Activated naive CD8-positive, alpha-beta T cell treated with anti-CD3 and anti-CD28 coated beads, Interleukin-2, amount 50 U/mL, for 24 hours (primary cell): ENCODE data around the gene SESN2.

Experiments used
- ATAC-seq: fragments of 150-1000 bp; cut with Tn5 transposase; one replicate; pipeline ENCODE4 v1.10.0; 2021
- DNase-seq: peaks from one replicate; pipeline ENCODE4 v3.0.0; 2021
- H3K27ac Mint-ChIP-seq: one replicate; pipeline ENCODE4 v1.8.0; 2021; ENCODE audit warnings: mild to moderate bottlenecking, mixed read lengths
- H3K27me3 Mint-ChIP-seq: one replicate; pipeline ENCODE4 v1.8.0; 2021; ENCODE audit warnings: mixed read lengths
- H3K36me3 Mint-ChIP-seq: one replicate; pipeline ENCODE4 v1.8.0; 2021; ENCODE audit warnings: low read depth, mixed read lengths
- H3K4me1 Mint-ChIP-seq: one replicate; pipeline ENCODE4 v1.8.0; 2021; ENCODE audit warnings: mixed read lengths
- H3K4me3 Mint-ChIP-seq: one replicate; pipeline ENCODE4 v1.8.0; 2021; ENCODE audit warnings: mild to moderate bottlenecking, moderate library complexity, mixed read lengths
- H3K9me3 Mint-ChIP-seq: one replicate; pipeline ENCODE4 v1.8.0; 2021; ENCODE audit warnings: mixed read lengths

Gene SESN2

GRCh38 chr1:28244549-28245251 is 14.6 kb upstream of the SESN2 start:
- H3K27ac Mint-ChIP-seq = peak overlapping the region; percentile 81
- H3K27me3 Mint-ChIP-seq = no peaks in the 10 kb centered on the region
- H3K4me1 Mint-ChIP-seq = peaks cover 59% of the 10 kb centered on the region

GRCh38 chr1:28246427-28246832 is 12.9 kb upstream of the SESN2 start:
- no peak for DNase-seq
- peaks cover 64% of the 10 kb centered on the region for H3K4me1 Mint-ChIP-seq
- no peaks in the 10 kb centered on the region for H3K27me3 Mint-ChIP-seq
- peak; percentile 2 for ATAC-seq
- H3K27ac Mint-ChIP-seq = peak overlapping the region; percentile 94
- H3K9me3 Mint-ChIP-seq = no peaks in the 10 kb centered on the region
- H3K4me3 Mint-ChIP-seq = peak overlapping the region; percentile 97
- H3K36me3 Mint-ChIP-seq = no peaks in the 10 kb centered on the region

More at GRCh38 chr1:28244549-28245251, 14.6 kb upstream of the SESN2 start:
- Mint-ChIP-seq H3K4me3 (peak overlapping the region; percentile 63), H3K9me3 (no peaks in the 10 kb centered on the region), H3K36me3 (peaks cover 2% of the 10 kb centered on the region)
- ATAC-seq (no peak), DNase-seq (no peak)

- no peak for DNase-seq
- no peaks in the 10 kb centered on the region for H3K27me3 Mint-ChIP-seq
- no peak for ATAC-seq
- H3K36me3 Mint-ChIP-seq = no peaks in the 10 kb centered on the region
- peaks cover 63% of the 10 kb centered on the region for H3K4me1 Mint-ChIP-seq
- H3K4me3 Mint-ChIP-seq = peak overlapping the region; percentile 97
- peak overlapping the region; percentile 94 for H3K27ac Mint-ChIP-seq
- no peaks in the 10 kb centered on the region for H3K9me3 Mint-ChIP-seq
These were observed 11.6 kb upstream of the SESN2 start for GRCh38 chr1:28247612-28248272.

- Mint-ChIP-seq H3K36me3 (no peaks in the 10 kb centered on the region), H3K4me1 (peaks cover 57% of the 10 kb centered on the region), H3K9me3 (no peaks in the 10 kb centered on the region), H3K27ac (peak overlapping the region; percentile 94), H3K27me3 (no peaks in the 10 kb centered on the region), H3K4me3 (peak overlapping the region; percentile 97)
- peak; percentile 11 for ATAC-seq
- DNase-seq = peak; percentile 85
These were observed 10.9 kb upstream of the SESN2 start for GRCh38 chr1:28248273-28249012.

GRCh38 chr1:28249013-28249865 is 10.1 kb upstream of the SESN2 start:
- no peaks in the 10 kb centered on the region for H3K9me3 Mint-ChIP-seq
- ATAC-seq (peak; percentile 21), DNase-seq (no peak)
- peak overlapping the region; percentile 97 for H3K4me3 Mint-ChIP-seq
- no peaks in the 10 kb centered on the region for H3K27me3 Mint-ChIP-seq
- no peaks in the 10 kb centered on the region for H3K36me3 Mint-ChIP-seq
- peak overlapping the region; percentile 94 for H3K27ac Mint-ChIP-seq
- H3K4me1 Mint-ChIP-seq = peaks cover 50% of the 10 kb centered on the region

- peaks cover 43% of the 10 kb centered on the region for H3K4me1 Mint-ChIP-seq
- no peak for DNase-seq
- no peak overlapping the region for H3K4me3 Mint-ChIP-seq
- peak overlapping the region; percentile 94 for H3K27ac Mint-ChIP-seq
- H3K36me3 Mint-ChIP-seq = no peaks in the 10 kb centered on the region
- H3K9me3 Mint-ChIP-seq = no peaks in the 10 kb centered on the region
- H3K27me3 Mint-ChIP-seq = no peaks in the 10 kb centered on the region
- ATAC-seq = no peak
These were observed 9.4 kb upstream of the SESN2 start for GRCh38 chr1:28249866-28250295.

GRCh38 chr1:28256197-28256827 is 3.0 kb upstream of the SESN2 start:
- H3K4me3 Mint-ChIP-seq = no peak overlapping the region
- H3K9me3 Mint-ChIP-seq = peaks cover 5% of the 10 kb centered on the region
- peaks cover 6% of the 10 kb centered on the region for H3K36me3 Mint-ChIP-seq
- peak overlapping the region; percentile 47 for H3K27ac Mint-ChIP-seq
- no peak for DNase-seq
- ATAC-seq = no peak
- peaks cover 38% of the 10 kb centered on the region for H3K4me1 Mint-ChIP-seq
- H3K27me3 Mint-ChIP-seq = peaks cover 2% of the 10 kb centered on the region

- H3K27me3 Mint-ChIP-seq = peaks cover 2% of the 10 kb centered on the region
- H3K4me3 Mint-ChIP-seq = peak overlapping the region; percentile 85
- peak overlapping the region; percentile 89 for H3K27ac Mint-ChIP-seq
These were observed 1.6 kb upstream of the SESN2 start for GRCh38 chr1:28257736-28258135.

GRCh38 chr1:28258628-28259251 is 578 bp upstream of the SESN2 start:
- peaks cover 10% of the 10 kb centered on the region for H3K36me3 Mint-ChIP-seq

More at GRCh38 chr1:28257736-28258135, 1.6 kb upstream of the SESN2 start:
- Mint-ChIP-seq H3K4me1 (peaks cover 40% of the 10 kb centered on the region), H3K36me3 (peaks cover 7% of the 10 kb centered on the region), H3K9me3 (peaks cover 5% of the 10 kb centered on the region)
- ATAC-seq (no peak), DNase-seq (no peak)

GRCh38 chr1:28259934-28260802 is 850 bp downstream of the SESN2 start:
- H3K4me3 Mint-ChIP-seq = peak overlapping the region; percentile 85
- H3K4me1 Mint-ChIP-seq = peaks cover 43% of the 10 kb centered on the region
- peaks cover 10% of the 10 kb centered on the region for H3K36me3 Mint-ChIP-seq
- DNase-seq (peak; percentile 45), ATAC-seq (peak; percentile 1)
- H3K9me3 Mint-ChIP-seq = peaks cover 5% of the 10 kb centered on the region
- peaks cover 2% of the 10 kb centered on the region for H3K27me3 Mint-ChIP-seq
- peak overlapping the region; percentile 46 for H3K27ac Mint-ChIP-seq

More at GRCh38 chr1:28258628-28259251, 578 bp upstream of the SESN2 start:
- H3K9me3 Mint-ChIP-seq = peaks cover 5% of the 10 kb centered on the region
- peak overlapping the region; percentile 85 for H3K4me3 Mint-ChIP-seq
- peak overlapping the region; percentile 89 for H3K27ac Mint-ChIP-seq
- H3K27me3 Mint-ChIP-seq = peaks cover 2% of the 10 kb centered on the region
- peaks cover 43% of the 10 kb centered on the region for H3K4me1 Mint-ChIP-seq
- DNase-seq (no peak), ATAC-seq (no peak)

GRCh38 chr1:28260803-28261174 is 1.5 kb downstream of the SESN2 start:
- Mint-ChIP-seq H3K27me3 (peaks cover 2% of the 10 kb centered on the region), H3K4me3 (peak overlapping the region; percentile 85), H3K9me3 (peaks cover 5% of the 10 kb centered on the region), H3K36me3 (peaks cover 10% of the 10 kb centered on the region), H3K4me1 (peaks cover 43% of the 10 kb centered on the region), H3K27ac (peak overlapping the region; percentile 46)
- DNase-seq (no peak), ATAC-seq (no peak)

GRCh38 chr1:28264897-28265296 is 5.6 kb downstream of the SESN2 start:
- Mint-ChIP-seq H3K9me3 (no peaks in the 10 kb centered on the region), H3K36me3 (peaks cover 14% of the 10 kb centered on the region), H3K27me3 (peaks cover 2% of the 10 kb centered on the region), H3K4me1 (peaks cover 13% of the 10 kb centered on the region), H3K4me3 (no peak overlapping the region), H3K27ac (no peak overlapping the region)
- ATAC-seq (no peak), DNase-seq (no peak)
